NCI-H1930 (cell line): ENCODE data around the gene ERGIC1.
"Not testable (repeated sequence)": the region's sequence is repeated elsewhere in the genome, so short reads cannot be mapped to it uniquely, and the experiment has no call there.

Experiments
- DNase-seq, 2 experiments: peaks; one replicate each; lab custom pipeline; 2025; lab: John Stamatoyannopoulos, UW

Gene ERGIC1

GRCh38 chr5:172847584-172847983, 13.5 kb downstream of the ERGIC1 start:
- DNase-seq = not testable (repeated sequence)

- no peak for DNase-seq
These were observed 14.4 kb downstream of the ERGIC1 start for GRCh38 chr5:172848419-172848818.

GRCh38 chr5:172849606-172850453, 15.8 kb downstream of the ERGIC1 start:
- DNase-seq = no peak

GRCh38 chr5:172850454-172850797, 16.4 kb downstream of the ERGIC1 start:
- no peak for DNase-seq

GRCh38 chr5:172851254-172851653, 17.2 kb downstream of the ERGIC1 start:
- DNase-seq = not testable (repeated sequence)

GRCh38 chr5:172852490-172853354, 18.7 kb downstream of the ERGIC1 start:
- DNase-seq = no peak

- no peak for DNase-seq
These were observed 19.4 kb downstream of the ERGIC1 start for GRCh38 chr5:172853355-172853975.

- DNase-seq = no peak
These were observed 20.4 kb downstream of the ERGIC1 start for GRCh38 chr5:172854451-172854871.

GRCh38 chr5:172854971-172855370, 20.9 kb downstream of the ERGIC1 start:
- DNase-seq = no peak

- DNase-seq = no peak
These were observed 21.7 kb downstream of the ERGIC1 start for GRCh38 chr5:172855597-172856292.

- DNase-seq = no peak
These were observed 22.3 kb downstream of the ERGIC1 start for GRCh38 chr5:172856336-172856735.

GRCh38 chr5:172857982-172858381, 23.9 kb downstream of the ERGIC1 start:
- DNase-seq = no peak

- DNase-seq = no peak
These were observed 24.5 kb downstream of the ERGIC1 start for GRCh38 chr5:172858511-172858989.

GRCh38 chr5:172858990-172859811, 25.1 kb downstream of the ERGIC1 start:
- no peak for DNase-seq

GRCh38 chr5:172859966-172860365, 25.9 kb downstream of the ERGIC1 start:
- DNase-seq = no peak

- DNase-seq = no peak
These were observed 26.7 kb downstream of the ERGIC1 start for GRCh38 chr5:172860520-172861443.

GRCh38 chr5:172861461-172861860, 27.4 kb downstream of the ERGIC1 start:
- DNase-seq = no peak

- DNase-seq = no peak
These were observed 28.2 kb downstream of the ERGIC1 start for GRCh38 chr5:172862165-172862801.

GRCh38 chr5:172864171-172864570, 30.1 kb downstream of the ERGIC1 start:
- DNase-seq = not testable (repeated sequence)
